Measurements from ENCODE around the gene GLRA1.

GRCh38 chr5:151903243-151903653 lies 21.4 kb downstream of the GLRA1 start:
- TF ChIP-seq POLR2A (IDR thresholded peaks at IDR 0.05) (no peak), EP300 (IDR thresholded peaks at IDR 0.05) (no peak)
- TF ChIP-seq, protein P1, sequence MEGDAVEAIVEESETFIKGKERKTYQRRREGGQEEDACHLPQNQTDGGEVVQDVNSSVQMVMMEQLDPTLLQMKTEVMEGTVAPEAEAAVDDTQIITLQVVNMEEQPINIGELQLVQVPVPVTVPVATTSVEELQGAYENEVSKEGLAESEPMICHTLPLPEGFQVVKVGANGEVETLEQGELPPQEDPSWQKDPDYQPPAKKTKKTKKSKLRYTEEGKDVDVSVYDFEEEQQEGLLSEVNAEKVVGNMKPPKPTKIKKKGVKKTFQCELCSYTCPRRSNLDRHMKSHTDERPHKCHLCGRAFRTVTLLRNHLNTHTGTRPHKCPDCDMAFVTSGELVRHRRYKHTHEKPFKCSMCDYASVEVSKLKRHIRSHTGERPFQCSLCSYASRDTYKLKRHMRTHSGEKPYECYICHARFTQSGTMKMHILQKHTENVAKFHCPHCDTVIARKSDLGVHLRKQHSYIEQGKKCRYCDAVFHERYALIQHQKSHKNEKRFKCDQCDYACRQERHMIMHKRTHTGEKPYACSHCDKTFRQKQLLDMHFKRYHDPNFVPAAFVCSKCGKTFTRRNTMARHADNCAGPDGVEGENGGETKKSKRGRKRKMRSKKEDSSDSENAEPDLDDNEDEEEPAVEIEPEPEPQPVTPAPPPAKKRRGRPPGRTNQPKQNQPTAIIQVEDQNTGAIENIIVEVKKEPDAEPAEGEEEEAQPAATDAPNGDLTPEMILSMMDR (IDR thresholded peaks at IDR 0.05), result no peak
